Endothelial cell of umbilical vein (primary cell): ENCODE results near the gene TUBG1. TPM values are rescaled to one million over a fixed set of nuclear protein-coding genes. Genes with fewer than 3 reads are reported as not detected.

ENCODE experiments used
- BruUV-seq: library from RNA; stranded (reverse); fragments of 400-500 nt; replicated peaks from 2 replicates; lab custom pipeline; 2021; lab: Mats Ljungman, UMichigan
- CTCF ChIA-PET: fragments of 300-600, 350-600 bp; sonication (Branson Sonifier 250); formaldehyde crosslinking; loops from one replicate; lab custom pipeline; 2021; ENCODE audit warnings: antibody characterized with exemption, inconsistent platforms; lab: Charles Lee
- POLR2A ChIA-PET: fragments of 300-600, 350-600 bp; sonication (Branson Sonifier 250); formaldehyde crosslinking; loops from one replicate; lab custom pipeline; 2021; ENCODE audit warnings: antibody characterized with exemption, inconsistent platforms; lab: Charles Lee
- DNase-seq: peaks from one replicate; pipeline ENCODE4 v3.0.0-alpha.2; 2011; ENCODE audit warnings: low read depth, low spot score
- FAIRE-seq: peaks from 2 replicates; lab custom pipeline; 2011; peaks lifted over from hg19 to GRCh38; lab: Jason Lieb, UNC
- H2AFZ ChIP-seq: 2 replicates; pipeline ENCODE4 v1.6.0; 2012; ENCODE audit warnings: low read depth, low read length, control low read depth, inconsistent platforms
- H3K27ac ChIP-seq: 2 replicates; pipeline ENCODE4 v1.5.1; 2011; ENCODE audit warnings: low read depth, mild to moderate bottlenecking, control low read depth, low read length, moderate library complexity; ENCODE audit not compliant: insufficient read depth
- H3K27me3 ChIP-seq, 2 experiments: 2 replicates each; pipeline versions ENCODE4 v1.6.0 to v1.6.1; 2011; ENCODE audit warnings: low read length in 2 of 2, mixed read lengths in 1 of 2; ENCODE audit not compliant: control insufficient read depth in 2 of 2, insufficient read depth in 2 of 2
- H3K36me3 ChIP-seq, 2 experiments: 2 replicates in 1 of 2; 3 replicates in 1 of 2; pipeline ENCODE4 v1.5.1; 2011; ENCODE audit warnings: low read length in 2 of 2, mild to moderate bottlenecking in 1 of 2, moderate library complexity in 1 of 2; ENCODE audit not compliant: control insufficient read depth in 2 of 2, insufficient read depth in 2 of 2; ENCODE audit errors: extremely low read depth in 1 of 2
- H3K4me1 ChIP-seq: 3 replicates; pipeline ENCODE4 v1.5.1; 2011; ENCODE audit warnings: mild to moderate bottlenecking, low read length; ENCODE audit not compliant: control insufficient read depth, insufficient read depth; ENCODE audit errors: extremely low read depth
- H3K4me2 ChIP-seq: 2 replicates; pipeline ENCODE4 v1.6.1; 2011; ENCODE audit warnings: low read length, control low read depth, mixed read lengths; ENCODE audit not compliant: insufficient read depth
- H3K4me3 ChIP-seq, 3 experiments: fragments of 200-600 bp in 1 of 3; sonication (generic), shearing (Covaris generic) in 1 of 3; replicated peaks in 1 of 3; 2 replicates each; pipeline ENCODE4 v1.5.1; 2011 to 2016; ENCODE audit warnings: control low read depth in 3 of 3, low read length in 3 of 3, mild to moderate bottlenecking in 2 of 3, inconsistent platforms in 1 of 3, low read depth in 1 of 3, moderate library complexity in 1 of 3; ENCODE audit not compliant: insufficient read depth in 1 of 3
- H3K79me2 ChIP-seq: 2 replicates; pipeline ENCODE4 v1.6.0; 2012; ENCODE audit warnings: low read length, inconsistent platforms; ENCODE audit not compliant: control insufficient read depth, insufficient read depth
- H3K9ac ChIP-seq: replicated peaks from 2 replicates; pipeline ENCODE3; 2011; ENCODE audit warnings: low read length, control low read depth; ENCODE audit not compliant: insufficient read depth; ENCODE audit errors: extremely low read depth
- H3K9me1 ChIP-seq: replicated peaks from 3 replicates; pipeline ENCODE4 v1.6.0; 2011; ENCODE audit warnings: mild to moderate bottlenecking, low read length; ENCODE audit not compliant: control insufficient read depth, insufficient read depth; ENCODE audit errors: extremely low read depth
- H3K9me3 ChIP-seq: replicated peaks from 2 replicates; pipeline ENCODE4 v1.5.1; 2012; ENCODE audit warnings: low read length, inconsistent platforms; ENCODE audit not compliant: control insufficient read depth, insufficient read depth
- H4K20me1 ChIP-seq: replicated peaks from 2 replicates; pipeline ENCODE3; 2011; ENCODE audit warnings: mild to moderate bottlenecking, low read length; ENCODE audit not compliant: control insufficient read depth, insufficient read depth; ENCODE audit errors: extremely low read depth
- CTCF ChIP-seq, 2 donors: IDR thresholded peaks; 1 replicate in 1 of 2; 2 replicates in 1 of 2; pipeline ENCODE4 v1.5.1; 2011; ENCODE audit warnings: low read length in 2 of 2, mild to moderate bottlenecking in 2 of 2, moderate library complexity in 2 of 2, control low read depth in 1 of 2, inconsistent platforms in 1 of 2, low read depth in 1 of 2; ENCODE audit not compliant: insufficient read depth in 1 of 2; ENCODE audit errors: extremely low read depth in 1 of 2
- EZH2 ChIP-seq: IDR thresholded peaks from 2 replicates; pipeline ENCODE4 v1.6.1; 2012; ENCODE audit warnings: borderline replicate concordance, low read depth, mild to moderate bottlenecking, moderate library complexity, low read length, inconsistent platforms; ENCODE audit not compliant: severe bottlenecking
- FOS ChIP-seq: IDR thresholded peaks from 2 replicates; pipeline ENCODE4 v1.6.1; 2011; ENCODE audit warnings: mild to moderate bottlenecking, low read length, moderate library complexity, borderline replicate concordance; ENCODE audit not compliant: insufficient read depth
- GATA2 ChIP-seq: IDR thresholded peaks from 2 replicates; pipeline ENCODE4 v1.7.0; 2011; ENCODE audit warnings: low read depth, mild to moderate bottlenecking, moderate library complexity, mixed read lengths, low read length; ENCODE audit not compliant: insufficient read length, insufficient read depth
- JUN ChIP-seq: IDR thresholded peaks from 2 replicates; pipeline ENCODE4 v1.6.1; 2011; ENCODE audit warnings: borderline replicate concordance, low read depth; ENCODE audit not compliant: insufficient read length, insufficient read depth
- MAX ChIP-seq: IDR thresholded peaks from 2 replicates; pipeline ENCODE4 v1.6.1; 2011; ENCODE audit not compliant: insufficient read depth, insufficient read length
- MYC ChIP-seq: IDR thresholded peaks from one replicate; pipeline ENCODE4 v1.6.1; 2011; ENCODE audit warnings: mild to moderate bottlenecking, low read depth, low read length
- POLR2A ChIP-seq: IDR thresholded peaks from 2 replicates; pipeline ENCODE4 v1.6.1; 2012; ENCODE audit warnings: low read depth, mild to moderate bottlenecking, control low read depth, low read length
- POLR2AphosphoS5 ChIP-seq: IDR thresholded peaks from 2 replicates; pipeline ENCODE4 v1.6.1; 2012; ENCODE audit warnings: low read depth, mild to moderate bottlenecking, control low read depth, low read length, moderate library complexity; ENCODE audit not compliant: insufficient read depth
- dilution Hi-C: fragments of 300-500 bp; cut with MboI; formaldehyde crosslinking; loops from one replicate; pipeline ENCODE4 v1.15.0; 2019; ENCODE audit warnings: low sequenced_read_pairs; ENCODE audit not compliant: extremely low pct_ligation_motif_present
- intact Hi-C: fragments of 100-400 bp; cut with micrococcal nuclease; formaldehyde crosslinking; loops from one replicate; pipeline ENCODE4 v1.10.0; 2022
- polyA plus RNA-seq, 4 experiments: library from polyadenylated mRNA; depleted of rRNA in 3 of 4; stranded (reverse) in 3 of 4; unstranded in 1 of 4; fragments of >200 nt; gene quantifications; 2 replicates each; pipeline versions ENCODE4 v1.2.1 to v1.2.3, GENCODE V29; 2011 to 2012; ENCODE audit warnings: missing spikeins in 1 of 4
- total RNA-seq: library from RNA; stranded (reverse); gene quantifications from 2 replicates; pipeline ENCODE4 v1.2.3, GENCODE V29; 2021

TUBG1 gene
- total and polyA plus RNA-seq, 2 donors (not counting 3 experiments of a cell fraction or from before 2014, with no cell fraction given): 102 to 132 TPM

GRCh38 chr17:42657824-42658588 lies 48.5 kb downstream of the TUBG1 start:
- no peak for FAIRE-seq
- no peak overlapping the region for H3K4me2 ChIP-seq
- intact Hi-C loops: loop anchor here (5.0 kb wide), 1 partner anchor 51 kb away; the partner anchor contains the start of genes RETREG3 and TUBG1

More at GRCh38 chr17:42657824-42658588, 48.5 kb downstream of the TUBG1 start:
- H3K4me1 ChIP-seq: peaks cover 21% of the 10 kb centered on the region
- no peak for DNase-seq
- H3K9ac ChIP-seq: no peak overlapping the region
- CTCF ChIA-PET: interaction anchor here (0.8 to 2.0 kb wide), 3 partner anchors 21 to 80 kb away, joined by 3 to 7 read pairs (median 4); no protein-coding TSS in a partner anchor
- no peaks in the 10 kb centered on the region for H4K20me1 ChIP-seq
- no peak overlapping the region for H2AFZ ChIP-seq
- BruUV-seq: no TSS peak
- dilution Hi-C loops: no loop called here
- POLR2A ChIA-PET: no interaction called here
- no peaks in the 10 kb centered on the region for H3K9me1 ChIP-seq
- H3K36me3 ChIP-seq: no peaks in the 10 kb centered on the region
- TF ChIP-seq POLR2AphosphoS5: no peak
- no peak for TF ChIP-seq FOS
- no peak for TF ChIP-seq JUN
- TF ChIP-seq POLR2A: no peak
- TF ChIP-seq MAX: no peak
- TF ChIP-seq MYC: no peak
- TF ChIP-seq GATA2: no peak
- no peak for TF ChIP-seq EZH2
- TF ChIP-seq CTCF (IDR thresholded peaks at IDR 0.05; ENCODE audit: extremely low read depth in 1 of 2, insufficient read depth in 1 of 2, low read depth in 1 of 2, low read length in 2 of 2): no peak
- H3K4me3 ChIP-seq: no peak overlapping the region
- H3K27ac ChIP-seq: no peak overlapping the region
- no peaks in the 10 kb centered on the region for H3K79me2 ChIP-seq
- H3K27me3 ChIP-seq: no peaks in the 10 kb centered on the region
- no peaks in the 10 kb centered on the region for H3K9me3 ChIP-seq
